ENCODE data around the gene SDK1.

The SDK1 gene

GRCh38 chr7:4098169-4098568 lies 797.1 kb downstream of the SDK1 start:
- DNase-seq (ENCODE audit: extremely low read depth, low read depth): no peak
- TF ChIP-seq CTCF (IDR thresholded peaks at IDR 0.05; ENCODE audit: low read depth, low read length): no peak

GRCh38 chr7:4099651-4100050 lies 798.6 kb downstream of the SDK1 start:
- TF ChIP-seq CTCF (IDR thresholded peaks at IDR 0.05; ENCODE audit: low read depth, low read length): no peak

GRCh38 chr7:4100148-4100547 lies 799.1 kb downstream of the SDK1 start:
- no peak for TF ChIP-seq CTCF (IDR thresholded peaks at IDR 0.05; ENCODE audit: low read depth, low read length)
- DNase-seq (ENCODE audit: extremely low read depth, low read depth): no peak

More at GRCh38 chr7:4099651-4100050, 798.6 kb downstream of the SDK1 start:
- no peak for DNase-seq (ENCODE audit: extremely low read depth, low read depth)

GRCh38 chr7:4100691-4101090 lies 799.6 kb downstream of the SDK1 start:
- DNase-seq (ENCODE audit: extremely low read depth, low read depth): no peak
- TF ChIP-seq CTCF (IDR thresholded peaks at IDR 0.05; ENCODE audit: low read depth, low read length): no peak

GRCh38 chr7:4102231-4102841 lies 801.3 kb downstream of the SDK1 start:
- TF ChIP-seq CTCF (IDR thresholded peaks at IDR 0.05; ENCODE audit: low read depth, low read length): no peak
- DNase-seq (ENCODE audit: extremely low read depth, low read depth): no peak

GRCh38 chr7:4103352-4104091 lies 802.5 kb downstream of the SDK1 start:
- TF ChIP-seq CTCF (IDR thresholded peaks at IDR 0.05; ENCODE audit: low read depth, low read length): no peak
- DNase-seq (ENCODE audit: extremely low read depth, low read depth): no peak

GRCh38 chr7:4107839-4108238 lies 806.8 kb downstream of the SDK1 start:
- no peak for TF ChIP-seq CTCF (IDR thresholded peaks at IDR 0.05; ENCODE audit: low read depth, low read length)
- no peak for DNase-seq (ENCODE audit: extremely low read depth, low read depth)
